DMS 273 (cell line): ENCODE results near the gene DIAPH2.
A peak's percentile ranks its signal among the peaks of the same experiment; 100 is the strongest.
"Not testable (repeated sequence)": the region's sequence is repeated elsewhere in the genome, so short reads cannot be mapped to it uniquely, and the experiment has no call there.

Source experiments
- DNase-seq: peaks from one replicate; lab custom pipeline; 2025; ENCODE audit not compliant: unreplicated experiment; lab: John Stamatoyannopoulos, UW

DIAPH2 gene

DNA sequence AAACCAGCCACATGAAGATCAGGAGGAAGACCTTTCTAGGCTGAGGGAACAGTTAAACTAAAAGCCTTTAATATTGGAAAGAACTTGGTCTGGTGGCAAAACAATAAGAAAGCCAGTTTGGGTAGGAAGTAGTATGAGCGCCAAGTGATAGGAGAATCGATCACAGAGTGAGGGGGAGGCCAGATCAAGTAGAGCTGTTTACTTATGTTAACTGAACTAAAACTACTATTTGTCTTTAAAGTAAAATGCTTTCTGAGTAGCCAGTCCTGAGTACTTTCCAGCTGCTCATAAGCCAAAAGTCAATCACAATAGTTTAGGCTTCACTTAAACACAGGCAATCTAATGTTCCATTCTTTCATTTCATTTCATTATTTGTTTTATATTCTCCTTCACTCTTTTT, 136.3 kb downstream of the DIAPH2 start:
- DNase-seq: no peak

DNA sequence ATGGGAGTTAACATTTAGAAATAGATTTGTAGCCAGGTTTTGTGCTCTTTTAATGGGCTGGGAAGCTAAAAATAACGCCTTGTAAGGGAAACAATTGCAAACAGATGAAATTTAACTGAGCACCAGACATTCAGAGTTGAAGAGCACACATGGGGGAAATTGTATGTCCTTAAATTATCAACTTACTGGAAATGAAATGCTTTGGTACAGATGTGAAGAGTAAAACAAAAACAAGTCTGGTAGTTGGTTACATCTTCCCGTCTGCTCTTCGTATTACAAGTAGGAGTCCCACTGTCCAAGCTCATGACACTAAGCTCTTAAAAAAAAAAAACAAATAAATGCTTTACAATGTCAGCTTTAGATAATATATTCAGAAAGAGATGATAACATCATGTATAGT, 139.5 kb downstream of the DIAPH2 start:
- DNase-seq: no peak

DNA sequence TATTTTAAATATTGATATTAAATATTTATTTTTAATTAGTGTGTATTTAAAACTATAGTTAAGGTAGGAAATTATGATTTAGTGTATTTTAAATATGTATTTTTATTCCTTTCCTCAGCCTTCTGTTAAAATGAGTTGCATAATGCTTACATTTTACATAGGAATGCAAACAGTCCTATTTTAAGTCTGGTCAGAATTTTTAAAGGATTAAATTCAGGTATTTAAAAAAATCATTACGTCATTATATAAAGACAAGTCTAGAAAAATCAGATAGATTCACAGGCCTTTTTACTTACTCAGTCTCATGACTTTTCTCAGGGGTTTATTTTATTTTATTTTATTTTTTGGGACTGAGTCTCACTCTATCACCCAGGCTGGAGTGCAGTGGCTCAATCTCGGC, 148.7 kb downstream of the DIAPH2 start:
- DNase-seq: no peak

GRCh38 chrX:96834137-96834536, 149.5 kb downstream of the DIAPH2 start:
- no peak for DNase-seq

- DNase-seq: no peak
Observed at GRCh38 chrX:96835660-96836289, 151.1 kb downstream of the DIAPH2 start.

DNA sequence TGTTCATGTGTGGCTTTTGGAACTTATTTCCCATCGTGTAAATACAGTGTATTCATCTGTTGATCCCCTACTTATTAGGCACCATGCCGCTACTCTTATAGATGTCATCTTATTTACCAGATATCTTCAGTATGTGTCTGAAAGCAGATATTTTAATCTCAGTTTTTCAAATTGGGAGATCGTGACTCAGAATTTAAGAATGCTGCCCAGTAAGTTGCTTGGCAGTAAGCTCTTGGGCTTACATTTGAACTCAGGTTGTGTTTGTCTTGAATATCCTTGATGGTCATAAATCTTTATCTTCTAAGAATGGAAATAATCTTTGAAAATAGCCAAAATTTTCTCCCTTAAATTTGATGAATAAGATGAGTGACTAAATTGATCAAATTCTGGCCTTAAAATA, 153.2 kb downstream of the DIAPH2 start:
- no peak for DNase-seq

DNA sequence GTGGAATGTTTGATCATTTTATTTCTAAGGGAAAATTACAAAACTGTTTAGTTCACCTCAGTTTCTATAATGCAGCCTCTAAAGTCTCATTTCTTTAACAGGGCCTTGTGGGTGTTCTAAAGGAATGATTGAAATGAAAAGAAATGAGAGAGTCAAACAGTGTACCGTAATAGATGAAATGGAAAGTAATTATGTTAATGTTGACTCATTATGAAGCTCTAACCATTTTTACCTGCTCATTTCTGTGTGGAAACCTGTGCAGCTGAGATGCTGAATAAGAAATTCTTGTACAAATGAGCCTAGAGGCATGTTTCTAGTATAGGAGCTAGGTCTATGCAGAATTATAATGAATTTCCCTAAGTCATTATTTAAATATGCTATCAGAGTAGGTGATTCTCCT, 153.9 kb downstream of the DIAPH2 start:
- DNase-seq: no peak

DNA sequence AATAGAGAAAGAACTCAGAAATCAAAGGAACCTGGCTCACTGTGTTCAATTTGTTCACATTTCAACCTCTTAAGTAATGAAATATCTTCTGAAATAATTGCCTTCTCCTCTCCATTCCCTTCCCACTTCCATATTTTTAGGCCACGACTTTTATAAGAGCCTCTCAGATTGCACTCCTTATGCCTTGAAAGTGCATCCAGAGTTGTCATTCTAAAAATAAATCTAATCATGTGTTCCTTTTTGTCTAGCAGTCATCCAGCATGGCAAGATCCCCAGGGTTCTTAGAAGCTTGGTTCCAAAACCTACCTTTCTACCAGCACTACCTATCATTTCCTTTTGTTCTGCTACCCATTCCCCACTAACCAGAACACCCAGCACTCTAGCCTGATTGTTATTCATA, 156.7 kb downstream of the DIAPH2 start:
- no peak for DNase-seq

- DNase-seq: not testable (repeated sequence)
Observed at GRCh38 chrX:96841866-96842265, 157.2 kb downstream of the DIAPH2 start.

GRCh38 chrX:96843566-96843965, 158.9 kb downstream of the DIAPH2 start:
- DNase-seq: no peak

DNA sequence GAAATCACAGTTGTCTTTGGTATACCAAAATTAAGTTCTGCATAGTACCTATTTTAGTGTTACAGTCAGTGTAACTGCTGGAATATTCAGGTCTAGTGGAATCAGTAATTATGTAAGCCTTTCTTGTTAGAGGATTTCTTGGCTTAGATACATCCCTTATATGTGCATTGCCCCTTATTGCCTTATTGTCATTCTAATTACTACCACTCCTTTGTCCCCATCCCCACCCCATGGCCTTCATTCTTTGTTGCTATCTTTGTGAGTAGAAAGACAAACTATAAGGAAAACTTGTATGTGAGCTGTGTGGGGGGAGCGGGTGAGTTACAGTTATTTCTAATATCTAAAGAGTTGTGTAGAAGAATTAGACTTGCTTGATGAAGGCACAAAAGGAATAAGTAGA, 162.2 kb downstream of the DIAPH2 start:
- DNase-seq: no peak

DNA sequence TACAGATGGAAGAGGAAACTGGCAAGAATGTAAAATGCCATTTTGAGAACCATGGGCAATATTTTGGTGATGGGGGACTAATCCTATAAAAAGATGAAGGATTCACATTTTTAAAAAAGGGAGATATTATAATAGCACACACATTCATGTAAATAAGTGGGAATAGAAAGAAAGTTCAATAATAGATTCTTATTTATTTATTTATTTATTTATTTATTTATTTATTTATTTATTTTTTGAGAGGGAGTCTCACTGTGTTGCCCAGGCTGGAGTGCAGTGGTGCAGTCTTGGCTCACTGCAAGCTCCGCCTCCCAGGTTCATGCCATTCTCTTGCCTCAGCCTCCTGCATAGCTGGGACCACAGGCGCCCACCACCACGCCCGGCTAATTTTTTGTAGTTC, 174.8 kb downstream of the DIAPH2 start:
- not testable (repeated sequence) for DNase-seq

DNA sequence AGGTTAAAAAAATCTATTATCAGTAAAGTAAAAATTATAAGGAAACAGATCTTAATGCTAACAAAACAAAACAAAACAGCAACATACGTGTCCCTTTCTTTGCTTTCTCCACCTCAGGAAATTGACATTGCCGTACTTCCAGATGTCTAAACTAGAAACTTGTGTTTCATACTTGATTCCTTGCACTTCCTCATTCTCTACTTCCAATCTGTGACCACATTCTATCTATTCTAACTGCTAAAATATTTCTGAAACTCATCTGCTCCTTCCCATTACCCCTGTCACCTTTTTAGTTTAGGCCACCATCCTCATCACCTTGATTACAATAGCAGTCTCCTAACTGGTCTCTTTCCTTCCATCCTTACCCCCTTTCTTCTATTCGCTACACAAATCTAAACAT, 176.6 kb downstream of the DIAPH2 start:
- DNase-seq: no peak

DNA sequence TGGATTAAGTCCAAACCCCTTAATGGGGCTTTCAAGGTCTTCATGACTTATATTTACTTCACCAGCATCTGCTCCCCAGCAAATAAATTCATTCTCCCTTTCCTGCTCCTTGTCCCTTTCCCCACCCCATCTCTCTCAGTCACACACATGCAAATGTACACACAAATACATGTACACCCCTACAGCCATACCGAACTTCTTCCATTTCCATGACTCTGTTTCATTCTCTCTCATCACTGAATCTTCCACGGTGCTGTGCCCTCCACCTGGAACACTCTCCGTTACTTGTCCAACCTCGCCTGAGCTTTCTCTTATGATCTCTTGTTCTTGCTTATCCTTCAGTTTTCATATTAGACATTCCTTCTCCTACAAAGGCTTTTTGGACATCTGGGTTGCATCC, 177.0 kb downstream of the DIAPH2 start:
- peak; percentile 42 for DNase-seq

DNA sequence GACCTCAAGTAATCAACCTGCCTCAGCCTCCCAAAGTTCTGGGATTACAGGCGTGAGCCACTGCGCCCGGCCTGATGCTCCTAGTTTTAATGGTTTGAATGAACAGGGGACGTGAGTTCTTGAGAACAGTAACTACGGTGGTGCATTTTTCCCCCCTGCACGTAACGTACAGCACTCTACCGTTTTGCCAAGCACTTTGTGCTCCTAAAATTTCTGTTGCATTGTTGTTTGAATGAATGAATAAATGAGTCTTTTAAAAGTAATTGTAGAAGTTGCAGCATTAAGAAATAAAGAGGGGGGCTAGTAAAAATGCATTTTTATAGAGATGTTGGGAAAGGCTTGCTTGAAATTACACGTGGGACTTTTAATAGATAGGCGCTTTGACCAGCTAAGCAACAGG, 199.0 kb downstream of the DIAPH2 start, which contains the start of gene RPA4:
Gene RPA4 (plus strand): TSS at position 301 of the 400 bp plus-strand sequence. CDS start 403 bp downstream, outside the sequence.
- DNase-seq: no peak

DNA sequence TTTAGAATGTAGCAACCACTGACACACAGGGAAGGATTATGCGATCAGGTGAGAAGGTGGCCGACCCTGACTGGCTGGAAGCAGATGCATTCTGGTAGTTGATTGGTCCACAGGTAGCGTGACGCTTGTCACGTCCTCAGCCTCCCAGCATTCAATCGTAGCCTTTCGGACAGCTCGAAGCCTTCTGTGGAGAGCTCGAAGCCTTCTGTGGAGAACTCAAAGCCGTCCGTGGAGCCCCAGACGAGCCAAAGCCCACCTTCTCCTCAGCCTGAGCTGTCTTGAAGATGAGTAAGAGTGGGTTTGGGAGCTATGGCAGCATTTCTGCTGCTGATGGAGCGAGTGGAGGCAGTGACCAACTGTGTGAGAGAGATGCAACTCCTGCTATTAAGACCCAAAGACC, 199.4 kb downstream of the DIAPH2 start:
- DNase-seq: no peak

DNA sequence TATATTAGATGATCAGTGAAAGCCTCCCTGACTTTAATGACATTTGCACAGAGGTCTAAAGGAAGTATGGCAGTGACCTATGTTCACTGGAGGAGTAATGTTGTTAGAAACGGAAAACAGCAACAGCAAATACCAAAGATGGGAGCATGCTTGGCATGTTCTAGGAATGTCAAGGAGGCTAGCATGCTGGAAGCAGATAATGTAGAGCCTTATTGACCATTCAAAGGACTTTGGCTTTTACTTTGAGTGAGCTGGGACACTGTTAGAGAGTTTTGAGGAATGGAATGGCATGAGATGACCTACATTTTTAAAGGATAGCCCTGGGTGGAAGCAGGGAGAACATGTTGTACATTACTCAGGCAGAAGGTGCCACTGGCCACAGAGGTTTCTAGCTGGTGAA, 205.1 kb downstream of the DIAPH2 start:
- no peak for DNase-seq

GRCh38 chrX:96906741-96907140, 222.1 kb downstream of the DIAPH2 start:
- DNase-seq: no peak

DNA sequence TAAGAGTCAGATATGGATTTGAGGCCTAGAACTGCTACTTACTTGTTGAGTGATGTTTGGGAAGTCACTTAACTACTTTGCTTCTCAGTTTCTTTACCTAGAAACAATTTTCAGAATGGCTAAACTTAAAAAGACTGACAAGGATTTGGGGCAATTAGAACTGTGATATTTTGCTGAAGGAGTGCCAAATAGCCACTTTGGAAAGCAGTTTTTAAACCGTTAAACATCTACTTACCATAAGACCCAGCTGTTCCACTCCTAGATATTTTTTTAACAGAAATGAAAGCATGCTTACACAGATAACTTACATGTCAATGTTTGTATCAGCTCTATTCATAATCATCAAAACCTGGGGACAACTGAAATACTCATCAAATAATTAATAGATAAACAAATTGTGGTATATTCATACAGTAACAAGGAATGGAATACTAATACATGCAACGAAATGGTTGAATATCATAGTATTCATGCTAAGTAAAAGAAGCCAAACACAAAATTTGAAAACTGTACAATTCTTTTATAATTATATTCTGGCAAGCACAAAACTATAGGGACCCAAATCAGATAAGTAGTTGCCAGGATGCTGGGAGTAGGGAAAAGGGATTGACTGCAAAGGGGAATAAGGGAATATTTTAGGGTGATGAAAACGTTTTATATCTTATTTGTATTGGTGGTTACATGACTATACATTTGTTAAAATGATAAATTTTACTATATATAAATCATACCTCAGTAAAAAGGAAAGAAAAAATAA, 223.1 kb downstream of the DIAPH2 start:
- peak; percentile 71 for DNase-seq

DNA sequence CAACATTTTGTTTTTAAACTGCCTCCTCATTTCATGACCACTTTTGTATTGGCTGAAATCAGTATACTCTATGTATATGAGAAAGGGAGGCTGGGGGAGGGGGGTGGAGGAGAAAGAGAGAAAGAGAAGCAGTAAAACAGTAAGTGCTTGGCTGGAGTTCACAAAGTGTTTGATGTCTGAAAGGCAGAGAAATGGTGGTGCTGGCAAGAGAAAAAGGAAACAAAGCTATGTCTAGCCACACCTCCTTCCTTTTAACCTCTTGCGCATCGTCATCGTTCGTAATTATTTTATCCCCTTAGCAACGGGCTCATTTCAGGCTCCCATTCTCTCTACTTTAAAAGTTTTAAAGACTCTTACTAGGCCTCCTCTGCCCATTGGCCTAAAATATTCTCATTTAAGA, 224.6 kb downstream of the DIAPH2 start:
- peak; percentile 19 for DNase-seq

DNA sequence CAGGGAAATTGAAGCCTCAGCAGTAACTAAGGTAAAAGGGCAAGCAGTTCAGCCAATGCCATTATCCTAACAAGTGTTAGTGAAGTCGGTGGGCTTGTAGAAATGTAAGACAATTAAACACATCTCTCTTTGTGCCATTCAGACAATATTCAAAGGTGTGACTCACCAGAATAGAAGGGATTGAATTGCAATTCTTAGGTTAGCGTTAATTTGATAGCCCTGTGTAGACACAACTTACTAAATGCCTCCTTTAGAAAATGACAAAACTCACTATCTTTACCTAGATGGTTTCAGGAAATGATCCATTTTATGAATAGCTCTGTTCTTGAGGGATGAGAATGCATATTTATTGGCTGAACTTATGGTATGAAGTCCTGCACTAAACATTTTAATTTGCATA, 234.2 kb downstream of the DIAPH2 start:
- no peak for DNase-seq

DNA sequence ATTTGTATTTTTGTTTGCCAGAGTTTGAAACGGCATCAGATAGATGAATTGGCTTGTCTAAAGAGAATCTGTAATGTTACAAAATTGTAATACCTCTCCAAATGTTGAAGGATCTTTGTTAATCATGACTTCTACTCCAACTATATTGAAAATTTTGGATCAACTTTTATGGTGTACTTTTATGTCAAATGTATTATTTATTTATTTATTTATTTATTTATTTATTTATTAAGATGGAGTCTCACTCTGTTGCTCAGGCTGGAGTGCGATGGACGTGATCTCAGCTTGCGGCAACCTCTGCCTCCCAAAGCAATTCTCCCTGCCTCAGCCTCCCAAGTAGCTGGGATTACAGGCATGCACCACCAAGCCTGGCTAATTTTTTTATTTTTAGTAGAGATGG, 235.0 kb downstream of the DIAPH2 start:
- no peak for DNase-seq

- DNase-seq: no peak
Observed at GRCh38 chrX:96924581-96924980, 239.9 kb downstream of the DIAPH2 start.
